GM23248 (cell line): Measurements from ENCODE around the gene TBC1D14.

Source experiments
- EZH2 ChIP-seq: fragments of 200-600 bp; sonication (generic); IDR thresholded peaks from 2 replicates; pipeline ENCODE4 v1.6.1; 2018; ENCODE audit warnings: antibody characterized with exemption, mild to moderate bottlenecking; ENCODE audit not compliant: insufficient read depth, poor library complexity, severe bottlenecking
- EZH2phosphoT487 ChIP-seq: fragments of 200-600 bp; sonication (generic); IDR thresholded peaks from 2 replicates; pipeline ENCODE4 v1.6.1; 2018; ENCODE audit warnings: antibody characterized with exemption, moderate library complexity, mild to moderate bottlenecking, low read depth; ENCODE audit not compliant: insufficient read depth

- TF ChIP-seq EZH2 (no peak), EZH2phosphoT487 (no peak)
Observed at GRCh38 chr4:6887591-6888371, 21.8 kb upstream of the TBC1D14 start.
